Pancreas (tissue), 10 donors: ENCODE measurements around the gene METTL16. TPM values are rescaled to one million over a fixed set of nuclear protein-coding genes. Genes with fewer than 3 reads are reported as not detected.

Experiments
- ATAC-seq, 4 donors: fragments of 200-7000 bp; cut with Tn5 transposase; one replicate each; pipeline versions ENCODE4 v1.8.0 to v1.9.1; 2020; ENCODE audit warnings: mild to moderate bottlenecking in 4 of 4, moderate library complexity in 4 of 4
- DNase-seq, 6 donors: peaks; one replicate each; pipeline ENCODE4 v3.0.0-alpha.2; 2020
- FAIRE-seq: peaks from 2 replicates; lab custom pipeline; 2012; peaks lifted over from hg19 to GRCh38; lab: Jason Lieb, UNC
- H3K27ac ChIP-seq, 4 donors: fragments of 200-600 bp; sonication (generic); 1 replicate in 3 of 4; 2 replicates in 1 of 4; pipeline versions ENCODE4 v1.5.0 to v1.8.0; 2020
- H3K27me3 ChIP-seq, 4 donors: fragments of 200-600 bp; one replicate each; pipeline ENCODE4 v1.8.0; 2021
- H3K36me3 ChIP-seq, 3 donors: fragments of 200-600 bp; sonication (generic) in 1 of 3; one replicate each; pipeline versions ENCODE4 v1.5.0 to v1.8.0; 2020 to 2021
- H3K4me1 ChIP-seq, 3 donors: fragments of 200-600 bp; one replicate each; pipeline ENCODE4 v1.8.0; 2021
- H3K4me3 ChIP-seq, 4 donors: fragments of 200-600 bp; sonication (generic) in 2 of 4; one replicate each; pipeline versions ENCODE4 v1.5.0 to v1.8.0; 2020 to 2021
- H3K9me3 ChIP-seq, 4 donors: fragments of 200-600 bp; one replicate each; pipeline ENCODE4 v1.8.0; 2021
- CTCF ChIP-seq, 4 donors: fragments of 200-600 bp; sonication (generic) in 3 of 4; IDR thresholded peaks; one replicate each; pipeline versions ENCODE4 v1.5.0 to v1.8.0; 2021; ENCODE audit warnings: antibody characterized with exemption in 4 of 4
- WGBS, 2 donors: extraction: QIAGEN DNeasy Blood & Tissue Kit; methylation state at CpG; one replicate each; pipeline ENCODE4 v1.1.7; 2013; 5-methylcytosine and 5-hydroxymethylcytosine counted together
- intact Hi-C, 3 donors: fragments of 100-400 bp; cut with DNase I; formaldehyde crosslinking; loops; one replicate each; pipeline versions ENCODE4 v1.11.1 to v1.14.2; 2022
- polyA plus RNA-seq, 2 donors: library from polyadenylated mRNA; stranded (reverse); fragments of 200-250 nt; gene quantifications; one replicate each; pipeline ENCODE4 v1.2.3, GENCODE V29; 2013
- total RNA-seq, 6 donors: library from RNA; stranded (reverse); fragmentation: NEBNext Ultra II Directional in 4 of 6; extraction: Animal tissue kit (Norgen Biotek cat#: 25700) in 4 of 6; gene quantifications; one replicate each; pipeline versions ENCODE4 v1.2.1 to v1.2.4, GENCODE V29; 2021 to 2023
- donor health status: healthy with polysubstance abuse.
- donor health status: DM: no; HTN: no; CAD: no; lungs with moderate emphysema.
- donor health status: DM: no; HTN: no; CAD: no.
- donor health status: control.
- donor health status: control.
- donor health status: Bipolar disorder and iron deficiency.
- donor health status: DM: yes; HTN: yes; CAD: no.
- donor health status: DM: no; HTN: no; CAD: no.
- donor health status: DM: no; HTN: no; CAD: no.
- donor health status: DM: yes; HTN: yes; CAD: no.

The METTL16 gene
- total and polyA plus RNA-seq, 8 donors: 9.2 to 19.6 (median 14.4) TPM

- no peak for FAIRE-seq
- Histone ChIP-seq H3K4me3 (peak overlapping the region in 2 of 4 donors; percentile 89 to 92), H3K27me3 (no peaks in the 10 kb centered on the region), H3K9me3 (no peaks in the 10 kb centered on the region), H3K36me3 (no peaks in the 10 kb centered on the region), H3K27ac (peak overlapping the region; percentile 98 to 99 (median 98)), H3K4me1 (peaks cover 38 to 48% (median 45%) of the 10 kb centered on the region in 3 donors)
- 74 to 77% methylated on average over 10 of the region's 10 CpGs for WGBS, 2 donors
- ATAC-seq: no peak
- DNase-seq: peak in 1 of 6 donors; percentile 45
- intact Hi-C loops: no loop called here
- no peak for TF ChIP-seq CTCF (IDR thresholded peaks at IDR 0.05)
These were observed 113.5 kb downstream of the METTL16 start for GRCh38 chr17:2398182-2398581.

- FAIRE-seq: no peak
- Histone ChIP-seq H3K27ac (peak overlapping the region; percentile 88 to 99 (median 98)), H3K9me3 (no peaks in the 10 kb centered on the region), H3K4me3 (peak overlapping the region in 2 of 4 donors; percentile 13 to 38), H3K36me3 (no peaks in the 10 kb centered on the region), H3K4me1 (peaks cover 35 to 47% (median 43%) of the 10 kb centered on the region in 3 donors), H3K27me3 (no peaks in the 10 kb centered on the region)
- ATAC-seq: no peak
- WGBS, 2 donors: 69 to 72% methylated on average over 12 of the region's 12 CpGs
- TF ChIP-seq CTCF (IDR thresholded peaks at IDR 0.05): no peak
- DNase-seq: peak in 3 of 6 donors; percentile 33 to 58 (median 55)
- intact Hi-C loops: no loop called here
These were observed 114.2 kb downstream of the METTL16 start for GRCh38 chr17:2397247-2398171.

GRCh38 chr17:2396568-2397246 lies 115.0 kb downstream of the METTL16 start:
- no peaks in the 10 kb centered on the region for H3K9me3 ChIP-seq
- no peaks in the 10 kb centered on the region for H3K36me3 ChIP-seq
- intact Hi-C loops: no loop called here
- peak overlapping the region in 2 of 4 donors; percentile 13 to 38 for H3K4me3 ChIP-seq
- DNase-seq (peak; percentile 87 to 93 (median 90)), FAIRE-seq (peak; percentile 81), ATAC-seq (peak in 3 of 4 donors; percentile 13 to 31 (median 27))
- 7 to 14% methylated on average over 33 to 34 of the region's 34 CpGs for WGBS, 2 donors
- H3K27ac ChIP-seq: peak overlapping the region; percentile 88 to 99 (median 98)
- no peaks in the 10 kb centered on the region for H3K27me3 ChIP-seq
- TF ChIP-seq CTCF (IDR thresholded peaks at IDR 0.05): no peak
- peaks cover 39 to 50% (median 48%) of the 10 kb centered on the region in 3 donors for H3K4me1 ChIP-seq

GRCh38 chr17:2396192-2396567 lies 115.5 kb downstream of the METTL16 start:
- no peak for ATAC-seq
- H3K4me3 ChIP-seq: peak overlapping the region in 2 of 4 donors; percentile 13 to 38
- no peak for TF ChIP-seq CTCF (IDR thresholded peaks at IDR 0.05)

More at GRCh38 chr17:2396192-2396567, 115.5 kb downstream of the METTL16 start:
- intact Hi-C loops: no loop called here
- FAIRE-seq (no peak), DNase-seq (peak in 2 of 6 donors; percentile 15 to 59)
- Histone ChIP-seq H3K9me3 (no peaks in the 10 kb centered on the region), H3K27me3 (no peaks in the 10 kb centered on the region), H3K27ac (peak overlapping the region; percentile 88 to 99 (median 98)), H3K36me3 (no peaks in the 10 kb centered on the region), H3K4me1 (peaks cover 39 to 53% (median 52%) of the 10 kb centered on the region in 3 donors)
- 53 to 56% methylated on average over 7 of the region's 7 CpGs for WGBS, 2 donors
